Right lobe of liver (tissue), 4 donors: ENCODE data around the gene EVA1A.
A peak's percentile ranks its signal among the peaks of the same experiment; 100 is the strongest.

ENCODE experiments used
- POLR2A ChIP-seq: fragments of 450-650 bp; IDR thresholded peaks from one replicate; pipeline ENCODE4 v1.6.1; 2017; ENCODE audit warnings: antibody characterized with exemption, mild to moderate bottlenecking
- TF ChIP-seq, protein P1 (sequence below), 4 donors: fragments of 200-600 bp in 3 of 4; fragments of 450-650 bp in 1 of 4; IDR thresholded peaks; one replicate each; pipeline versions ENCODE4 v1.5.1 to v1.8.0; 2016 to 2022; ENCODE audit warnings: antibody characterized with exemption in 4 of 4, mild to moderate bottlenecking in 2 of 4
- donor health status: DM: no; HTN: no; CAD: no.
- donor health status: DM: no; HTN: no; CAD: no.
- donor health status: DM: no; HTN: yes; CAD: no.

DNA sequence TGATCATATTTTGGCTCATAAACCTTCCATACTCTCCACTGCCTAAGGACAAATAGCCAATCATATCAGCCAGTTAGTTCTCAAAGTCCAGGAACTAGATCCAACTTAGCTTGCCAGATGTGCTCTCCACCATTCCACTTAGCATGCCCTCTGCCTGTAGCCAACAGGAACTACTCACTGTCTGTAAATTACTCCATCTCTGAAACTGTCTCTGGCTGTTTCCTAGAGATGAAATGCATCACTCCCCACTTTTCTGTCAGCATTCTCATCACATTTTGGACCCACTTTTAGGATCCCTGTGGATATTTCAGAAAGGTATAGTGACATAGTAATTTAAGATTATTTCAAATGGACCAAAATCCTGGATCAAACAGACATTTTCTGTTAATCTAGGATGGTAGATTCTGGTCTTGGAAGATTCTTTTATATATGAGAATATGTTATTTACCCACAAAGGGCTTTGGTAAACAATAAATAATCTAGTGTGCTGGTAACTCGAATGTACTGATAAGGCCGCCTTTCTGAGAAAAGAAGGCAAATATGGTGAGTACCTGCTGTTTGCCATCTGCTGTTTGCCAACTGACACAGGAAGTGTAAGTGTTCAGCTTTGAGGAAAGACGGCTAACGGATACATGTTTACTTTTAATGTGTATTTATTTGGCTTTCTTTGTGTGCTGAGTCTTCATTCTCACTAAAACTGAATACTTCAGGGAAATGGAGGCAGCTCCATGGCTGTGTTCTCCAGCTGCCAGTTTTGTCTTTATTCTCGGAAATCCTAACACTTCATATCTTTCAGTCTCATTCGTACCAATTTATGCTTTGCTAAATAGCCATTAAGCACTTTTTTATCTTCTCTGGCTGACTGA lies 79.5 kb downstream of the EVA1A start:
- TF ChIP-seq, protein P1, sequence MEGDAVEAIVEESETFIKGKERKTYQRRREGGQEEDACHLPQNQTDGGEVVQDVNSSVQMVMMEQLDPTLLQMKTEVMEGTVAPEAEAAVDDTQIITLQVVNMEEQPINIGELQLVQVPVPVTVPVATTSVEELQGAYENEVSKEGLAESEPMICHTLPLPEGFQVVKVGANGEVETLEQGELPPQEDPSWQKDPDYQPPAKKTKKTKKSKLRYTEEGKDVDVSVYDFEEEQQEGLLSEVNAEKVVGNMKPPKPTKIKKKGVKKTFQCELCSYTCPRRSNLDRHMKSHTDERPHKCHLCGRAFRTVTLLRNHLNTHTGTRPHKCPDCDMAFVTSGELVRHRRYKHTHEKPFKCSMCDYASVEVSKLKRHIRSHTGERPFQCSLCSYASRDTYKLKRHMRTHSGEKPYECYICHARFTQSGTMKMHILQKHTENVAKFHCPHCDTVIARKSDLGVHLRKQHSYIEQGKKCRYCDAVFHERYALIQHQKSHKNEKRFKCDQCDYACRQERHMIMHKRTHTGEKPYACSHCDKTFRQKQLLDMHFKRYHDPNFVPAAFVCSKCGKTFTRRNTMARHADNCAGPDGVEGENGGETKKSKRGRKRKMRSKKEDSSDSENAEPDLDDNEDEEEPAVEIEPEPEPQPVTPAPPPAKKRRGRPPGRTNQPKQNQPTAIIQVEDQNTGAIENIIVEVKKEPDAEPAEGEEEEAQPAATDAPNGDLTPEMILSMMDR (IDR thresholded peaks at IDR 0.05) = peak; percentile 29 to 49 (median 47)
- no peak for TF ChIP-seq POLR2A
